ENCODE measurements around the gene CXXC1.

GRCh38 chr18:50268022-50268747, 19.3 kb downstream of the CXXC1 start:
- TF ChIP-seq EZH2 (IDR thresholded peaks at IDR 0.05; ENCODE audit: insufficient read depth, poor library complexity, severe bottlenecking) (no peak), EZH2phosphoT487 (IDR thresholded peaks at IDR 0.05; ENCODE audit: insufficient read depth, low read depth) (no peak)

Data from GM23248 (cell line).